NAMALWA (cell line): Measurements from ENCODE around the gene TMPRSS6.
"Not testable (repeated sequence)": the region's sequence is repeated elsewhere in the genome, so short reads cannot be mapped to it uniquely, and the experiment has no call there.

Experiments
- DNase-seq: peaks from one replicate; pipeline ENCODE4 v3.0.0-alpha.2; 2015; ENCODE audit warnings: low spot score

The TMPRSS6 gene

GRCh38 chr22:37088750-37089408 is 20.6 kb downstream of the TMPRSS6 start:
- DNase-seq = no peak

- DNase-seq = no peak
Observed at GRCh38 chr22:37088108-37088605, 21.4 kb downstream of the TMPRSS6 start.

- no peak for DNase-seq
Observed at GRCh38 chr22:37086184-37086583, 23.3 kb downstream of the TMPRSS6 start.

GRCh38 chr22:37084385-37084784 is 25.1 kb downstream of the TMPRSS6 start:
- DNase-seq = no peak

DNA sequence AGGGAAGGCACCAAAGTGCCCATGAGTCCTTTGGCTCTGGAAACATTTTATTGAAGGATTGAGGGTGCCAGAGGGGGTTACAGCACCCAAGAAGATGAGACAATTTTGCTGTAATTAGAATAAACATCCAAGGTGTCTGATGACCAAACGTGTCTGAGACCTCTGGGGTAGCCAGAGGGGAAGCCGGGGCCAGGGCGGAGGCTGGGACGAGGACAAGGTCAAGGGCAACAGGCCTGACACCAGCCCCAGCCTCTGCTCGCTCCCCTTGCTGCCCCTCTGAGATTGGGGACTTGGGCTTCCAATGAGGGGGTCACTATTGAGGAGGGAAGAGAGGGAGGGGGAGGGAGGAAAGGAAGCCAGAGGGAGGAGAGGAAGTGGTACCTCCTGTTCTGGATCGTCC is 25.6 kb downstream of the TMPRSS6 start:
- DNase-seq = no peak

- DNase-seq = no peak
Observed at GRCh38 chr22:37082251-37082873, 27.2 kb downstream of the TMPRSS6 start.

DNA sequence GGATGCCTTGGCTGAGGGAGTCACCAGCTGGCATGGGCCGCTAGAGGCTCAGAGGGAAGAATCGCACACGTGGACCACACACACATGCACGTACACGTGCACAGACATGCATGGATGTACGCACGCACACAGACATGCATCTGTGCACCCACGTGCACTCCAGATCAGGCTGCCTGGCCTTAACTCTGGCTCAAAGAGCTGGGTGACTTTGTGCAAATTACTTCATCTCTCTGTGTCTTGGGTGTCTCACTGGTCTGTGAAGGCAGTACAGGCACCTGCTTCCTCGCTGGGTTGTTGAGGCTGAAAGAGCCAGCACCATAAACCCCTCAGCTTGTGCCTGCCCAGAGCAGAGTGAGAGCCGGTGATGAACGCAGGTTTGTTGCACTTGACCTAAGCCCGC is 28.7 kb downstream of the TMPRSS6 start:
- DNase-seq = peak; percentile 82

DNA sequence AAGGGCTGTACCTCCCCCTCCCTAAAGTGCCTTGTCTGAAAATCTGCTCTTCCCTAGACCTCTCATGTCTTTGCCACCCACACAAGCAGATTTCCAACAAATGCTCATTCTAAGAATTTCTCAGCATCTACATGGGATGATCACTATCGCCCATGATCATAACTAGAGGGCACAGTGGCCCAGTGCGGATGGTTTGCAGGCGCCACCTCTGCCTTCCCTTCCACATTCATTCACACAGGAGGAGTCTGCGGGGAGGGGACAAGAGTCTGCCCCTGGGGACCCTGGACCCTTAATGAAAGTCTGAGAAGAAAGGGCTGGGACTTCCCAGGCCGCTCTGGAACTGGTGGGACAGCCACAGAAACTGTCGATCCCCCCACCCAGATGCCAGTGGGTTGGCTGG is 29.1 kb downstream of the TMPRSS6 start:
- DNase-seq = no peak

DNA sequence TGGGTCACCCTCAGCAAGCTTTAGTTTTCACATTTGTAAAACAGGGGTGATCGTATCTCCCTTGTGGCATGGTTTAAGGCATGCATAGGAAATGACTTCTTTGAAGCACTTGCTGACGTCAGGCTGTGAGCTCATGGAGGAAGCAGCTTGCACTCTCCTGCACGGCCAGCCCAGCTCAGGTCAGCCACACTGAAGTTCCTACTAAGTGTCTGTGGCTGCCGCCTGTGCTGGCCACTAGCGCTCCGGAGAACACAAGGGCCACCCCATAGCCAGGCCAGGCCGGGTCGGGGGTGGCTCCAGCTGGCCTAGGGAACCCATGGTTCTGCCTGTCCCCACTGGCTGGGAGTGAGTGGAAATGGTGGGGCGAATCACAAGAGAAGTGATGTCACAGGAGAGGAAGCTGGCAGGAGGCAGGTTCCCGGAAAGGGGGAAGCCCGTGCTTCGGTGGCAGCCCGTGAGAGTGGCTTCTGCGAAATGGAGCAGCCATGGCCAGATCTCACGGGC is 29.8 kb downstream of the TMPRSS6 start:
- peak; percentile 47 for DNase-seq

DNA sequence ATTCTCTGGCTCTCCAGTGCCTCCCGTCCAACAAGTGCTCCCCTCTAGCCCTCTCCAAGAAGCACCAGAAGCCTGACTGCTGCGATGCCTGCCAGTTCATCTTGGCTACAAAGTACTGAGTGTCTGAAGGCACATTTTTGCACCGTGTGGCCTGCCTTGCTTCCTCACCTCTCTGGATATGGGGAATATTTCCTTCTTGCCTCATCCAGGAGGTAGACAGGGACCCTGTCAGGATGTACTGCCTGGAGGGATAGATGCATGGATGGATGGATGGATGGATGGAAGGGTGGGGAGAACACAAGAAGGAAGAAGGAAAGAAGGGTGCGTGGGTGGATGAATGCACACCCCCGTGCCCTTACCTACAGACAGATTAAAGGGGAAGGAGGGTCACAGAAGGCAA is 30.4 kb downstream of the TMPRSS6 start:
- DNase-seq = no peak

DNA sequence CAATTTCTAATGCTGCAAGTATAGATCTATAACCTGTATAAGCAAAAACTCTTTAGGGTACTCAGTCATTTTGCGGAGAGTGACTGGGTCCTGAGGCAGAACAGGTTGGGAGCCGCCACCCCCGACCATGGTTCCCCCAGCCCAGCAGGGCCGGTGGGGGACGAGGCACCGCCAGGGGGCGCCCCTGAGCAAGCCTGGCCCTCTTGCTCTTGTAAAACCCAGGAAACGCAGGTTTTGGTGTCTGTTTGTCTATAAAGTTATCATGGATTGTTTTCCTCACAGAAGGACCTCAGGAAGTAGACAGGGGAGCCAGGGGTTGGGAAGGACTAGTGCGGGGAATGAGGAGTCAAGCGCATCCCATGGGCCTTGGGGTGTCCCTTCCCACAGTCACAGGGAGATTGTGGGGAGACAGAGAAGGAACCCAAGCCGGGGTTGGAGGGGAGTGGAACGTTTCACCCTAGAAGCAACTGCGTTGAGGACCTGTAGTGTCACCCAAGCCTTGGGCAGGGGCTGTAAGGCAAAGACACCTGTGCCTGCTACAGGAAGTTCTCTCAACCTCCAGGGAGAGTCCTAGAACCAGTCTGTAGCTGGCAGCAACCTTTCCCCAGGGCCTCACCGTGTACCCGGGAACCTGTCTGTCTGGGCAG is 31.6 kb downstream of the TMPRSS6 start:
- peak; percentile 66 for DNase-seq

DNA sequence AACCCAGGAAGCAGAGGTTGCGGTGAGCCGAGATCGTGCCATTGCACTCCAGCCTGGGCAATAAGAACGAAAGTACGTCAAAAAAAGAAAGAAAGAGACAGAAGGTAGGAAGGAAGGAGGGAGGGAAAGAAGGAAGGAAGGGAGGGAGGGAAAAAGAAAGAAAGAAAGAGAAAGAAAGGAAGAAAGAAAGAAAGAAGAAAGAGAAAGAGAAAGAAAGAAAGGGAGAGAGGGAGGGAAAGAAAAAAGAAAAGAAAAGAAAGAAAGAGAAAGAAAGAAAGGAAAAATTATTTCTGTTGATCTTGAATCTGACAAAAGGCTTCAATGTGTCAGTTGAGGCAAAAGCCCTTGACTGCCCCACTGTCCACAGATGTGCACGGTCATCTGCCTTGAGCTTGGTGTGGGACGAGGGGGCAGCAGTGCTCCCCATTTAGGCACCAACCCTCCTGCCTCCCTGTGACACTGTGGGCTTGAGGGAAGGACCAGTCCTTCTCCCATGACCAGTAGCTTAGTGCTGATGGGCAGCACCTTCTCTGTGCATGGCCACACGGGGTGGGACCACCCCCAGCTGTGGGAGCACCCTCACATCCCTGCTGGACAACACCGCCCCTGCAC is 33.6 kb downstream of the TMPRSS6 start:
- DNase-seq = no peak

GRCh38 chr22:37075046-37075445 is 34.5 kb downstream of the TMPRSS6 start:
- DNase-seq = no peak

DNA sequence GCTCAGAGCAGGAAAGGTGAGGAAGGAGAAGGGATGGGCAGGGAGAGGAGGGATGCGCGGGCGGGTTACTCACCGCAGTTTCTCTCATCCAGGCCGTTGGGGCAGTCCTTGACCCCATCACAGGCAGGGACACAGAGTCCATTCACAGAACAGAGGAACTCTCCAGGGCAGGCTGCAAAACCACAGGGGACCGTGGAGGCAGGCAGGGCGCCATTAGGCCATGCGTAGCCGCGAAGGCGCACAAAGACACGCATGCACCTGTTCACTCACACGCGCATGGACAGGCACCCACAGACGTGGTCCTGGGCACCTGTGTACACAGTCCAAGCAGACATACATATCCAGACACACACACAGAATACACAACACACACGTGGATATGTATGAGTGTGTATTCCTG is 35.0 kb downstream of the TMPRSS6 start:
- no peak for DNase-seq

DNA sequence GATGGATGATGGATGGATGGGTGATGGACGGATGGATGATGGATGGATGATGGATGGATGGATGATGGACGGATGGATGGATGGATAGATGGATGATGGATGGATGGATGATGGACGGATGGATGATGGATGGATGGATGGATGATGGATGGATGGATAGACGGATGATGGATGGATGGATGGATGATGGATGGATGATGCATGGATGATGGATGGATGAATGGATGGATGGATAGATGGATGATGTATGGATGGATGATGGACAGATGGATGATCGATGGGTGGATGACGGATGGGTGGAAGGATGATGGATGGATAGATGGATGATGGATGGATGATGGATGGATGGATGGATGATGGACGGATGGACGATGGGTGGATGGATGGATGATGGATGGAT is 36.8 kb downstream of the TMPRSS6 start:
- DNase-seq = no peak

- DNase-seq = not testable (repeated sequence)
Observed at GRCh38 chr22:37071850-37072592, 37.5 kb downstream of the TMPRSS6 start.

- DNase-seq = no peak
Observed at GRCh38 chr22:37070744-37071143, 38.8 kb downstream of the TMPRSS6 start.

DNA sequence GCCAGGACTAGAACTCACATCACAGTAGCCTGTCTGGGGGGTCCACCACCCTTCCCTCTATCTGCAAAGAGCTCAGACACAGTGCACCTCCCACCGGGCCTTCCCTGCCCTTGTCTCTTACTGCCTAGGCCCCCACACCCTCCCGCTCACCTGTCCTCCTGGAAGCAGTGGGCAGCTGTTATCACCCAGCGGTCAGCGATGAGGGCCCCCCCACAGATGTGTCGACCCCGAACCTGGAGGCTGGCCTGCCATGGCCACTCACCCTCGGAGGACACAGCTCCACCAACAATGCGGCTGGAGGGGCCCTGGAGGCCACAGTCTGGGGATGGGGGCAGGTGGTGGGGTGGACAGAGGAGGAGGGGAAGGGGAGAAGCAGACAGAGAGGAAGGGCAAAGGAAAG is 39.2 kb downstream of the TMPRSS6 start:
- no peak for DNase-seq

- DNase-seq = no peak
Observed at GRCh38 chr22:37069719-37070118, 39.8 kb downstream of the TMPRSS6 start.

- no peak for DNase-seq
Observed at GRCh38 chr22:37069319-37069718, 40.2 kb downstream of the TMPRSS6 start.

DNA sequence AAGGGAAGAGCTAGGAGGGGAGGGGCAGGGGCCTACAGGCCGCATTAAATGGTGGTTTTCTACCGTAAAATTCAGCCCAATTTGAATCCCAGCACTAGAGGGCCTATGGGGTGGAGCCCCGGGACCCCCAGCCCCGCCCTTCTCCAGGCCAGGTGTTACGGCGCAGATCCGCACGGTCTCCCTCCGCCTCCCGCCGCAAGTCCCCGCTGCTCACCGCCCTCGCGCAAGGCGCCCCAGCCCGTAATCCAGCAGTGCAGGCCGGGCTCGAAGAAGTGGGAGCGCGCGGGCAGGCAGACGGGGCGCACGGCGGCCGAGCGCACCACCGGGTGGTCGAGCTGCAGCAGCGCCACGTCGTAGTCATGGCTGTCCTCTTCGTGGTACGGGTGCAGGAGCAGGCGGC is 40.7 kb downstream of the TMPRSS6 start:
- no peak for DNase-seq

- no peak for DNase-seq
Observed at GRCh38 chr22:37067428-37067827, 42.1 kb downstream of the TMPRSS6 start.
